H1 (cell line): ENCODE results near the gene DNAL4. TPM values are rescaled to one million over a fixed set of nuclear protein-coding genes. Genes with fewer than 3 reads are reported as not detected.

Source experiments
- SRF ChIP-seq: IDR thresholded peaks from 2 replicates; pipeline ENCODE4 v1.6.1; 2011; ENCODE audit warnings: mild to moderate bottlenecking, low read depth, low read length, moderate library complexity
- polyA plus RNA-seq, 7 experiments: library from polyadenylated mRNA; depleted of rRNA in 3 of 7; stranded (reverse) in 5 of 7; unstranded in 2 of 7; fragments of >200 nt in 5 of 7; fragments of 200-250 nt in 2 of 7; gene quantifications; 1 replicate in 5 of 7; 2 replicates in 1 of 7; 4 replicates in 1 of 7; pipeline versions ENCODE4 v1.2.1 to v1.2.3, GENCODE V29; 2011 to 2013; ENCODE audit warnings: missing spikeins in 2 of 7, mixed read lengths in 2 of 7
- total RNA-seq: library from RNA; stranded (reverse); fragmentation: NEBNext Ultra II Directional; extraction: Animal tissue kit (Norgen Biotek cat#: 25700); gene quantifications from 2 replicates; pipeline ENCODE4 v1.2.1, GENCODE V29; 2021

The DNAL4 gene
- total and polyA plus RNA-seq, 2 of the 8 experiments (the other 6 are each of a cell fraction or from before 2014, with no cell fraction given), result 8.8 to 14.0 TPM

GRCh38 chr22:38774496-38775166 lies 19.3 kb downstream of the DNAL4 start (continued):
- TF ChIP-seq SRF, result no peak
- TF ChIP-seq, all 59 proteins: peak for 0
